NCI-H2227 (cell line): Measurements from ENCODE around the gene PRRT3.
"Not testable (repeated sequence)": the region's sequence is repeated elsewhere in the genome, so short reads cannot be mapped to it uniquely, and the experiment has no call there.

ENCODE experiments used
- DNase-seq: peaks from one replicate; lab custom pipeline; 2025; ENCODE audit not compliant: unreplicated experiment; lab: John Stamatoyannopoulos, UW

The PRRT3 gene

GRCh38 chr3:9899289-9899791 lies 52.9 kb downstream of the PRRT3 start:
- no peak for DNase-seq

GRCh38 chr3:9898467-9899241 lies 53.6 kb downstream of the PRRT3 start:
- no peak for DNase-seq

GRCh38 chr3:9897408-9898372 lies 54.5 kb downstream of the PRRT3 start:
- no peak for DNase-seq

GRCh38 chr3:9896755-9897407 lies 55.3 kb downstream of the PRRT3 start:
- DNase-seq, result not testable (repeated sequence)

- DNase-seq, result not testable (repeated sequence)
These were observed 56.5 kb downstream of the PRRT3 start for GRCh38 chr3:9895715-9896114.
